Thoracic aorta (tissue), 2 donors: Measurements from ENCODE around the gene EEPD1. TPM values are rescaled to one million over a fixed set of nuclear protein-coding genes. Genes with fewer than 3 reads are reported as not detected.

ENCODE experiments used
- ATAC-seq: fragments of 150-250 bp; one replicate; pipeline ENCODE4 v1.8.0; 2017; ENCODE audit warnings: low read depth; ENCODE audit not compliant: insufficient number of reproducible peaks, low FRiP score
- DNase-seq: peaks from one replicate; pipeline ENCODE4 v3.0.0-alpha.2; 2020; ENCODE audit warnings: low spot score
- H3K27ac ChIP-seq, 2 donors: fragments of 200-600 bp; sonication (generic); 1 replicate in 1 of 2; 2 replicates in 1 of 2; pipeline ENCODE4 v1.5.1; 2016; ENCODE audit warnings: mild to moderate bottlenecking in 2 of 2, moderate library complexity in 2 of 2
- H3K27me3 ChIP-seq: fragments of 200-600 bp; sonication (generic); replicated peaks from 2 replicates; pipeline ENCODE4 v1.6.0; 2016; ENCODE audit warnings: mild to moderate bottlenecking; ENCODE audit not compliant: insufficient read depth
- H3K36me3 ChIP-seq: fragments of 200-600 bp; sonication (generic); one replicate; pipeline ENCODE4 v1.5.1; 2016
- H3K4me1 ChIP-seq, 2 donors: fragments of 200-600 bp; sonication (generic); 1 replicate in 1 of 2; 2 replicates in 1 of 2; pipeline versions ENCODE4 v1.5.1 to v1.6.0; 2016; ENCODE audit warnings: low read depth in 2 of 2, mild to moderate bottlenecking in 1 of 2; ENCODE audit not compliant: control insufficient read depth in 1 of 2
- H3K4me3 ChIP-seq: fragments of 200-600 bp; sonication (generic); 2 replicates; pipeline ENCODE4 v1.5.1; 2016; ENCODE audit warnings: mild to moderate bottlenecking
- H3K9me3 ChIP-seq: fragments of 200-600 bp; sonication (generic); 2 replicates; pipeline ENCODE4 v1.5.1; 2016
- total RNA-seq, 2 donors: library from RNA; depleted of rRNA; stranded (reverse); fragments of >200 nt; gene quantifications; one replicate each; pipeline versions ENCODE4 v1.1.0 to v1.2.3, GENCODE V29; 2016
- TF ChIP-seq, protein P1 (sequence below): fragments of 200-600 bp; sonication (generic); IDR thresholded peaks from one replicate; pipeline ENCODE4 v1.5.1; 2019; ENCODE audit warnings: antibody characterized with exemption

EEPD1 gene
- total RNA-seq, 2 donors from 2014 or later, result 14.6 to 17.4 TPM

- Histone ChIP-seq H3K36me3 (no peaks in the 10 kb centered on the region), H3K27ac (no peak overlapping the region), H3K4me1 (peaks cover 16 to 36% of the 10 kb centered on the region in 2 donors), H3K4me3 (no peak overlapping the region), H3K9me3 (no peaks in the 10 kb centered on the region), H3K27me3 (no peaks in the 10 kb centered on the region)
- DNase-seq (no peak), ATAC-seq (no peak)
- TF ChIP-seq, protein P1, sequence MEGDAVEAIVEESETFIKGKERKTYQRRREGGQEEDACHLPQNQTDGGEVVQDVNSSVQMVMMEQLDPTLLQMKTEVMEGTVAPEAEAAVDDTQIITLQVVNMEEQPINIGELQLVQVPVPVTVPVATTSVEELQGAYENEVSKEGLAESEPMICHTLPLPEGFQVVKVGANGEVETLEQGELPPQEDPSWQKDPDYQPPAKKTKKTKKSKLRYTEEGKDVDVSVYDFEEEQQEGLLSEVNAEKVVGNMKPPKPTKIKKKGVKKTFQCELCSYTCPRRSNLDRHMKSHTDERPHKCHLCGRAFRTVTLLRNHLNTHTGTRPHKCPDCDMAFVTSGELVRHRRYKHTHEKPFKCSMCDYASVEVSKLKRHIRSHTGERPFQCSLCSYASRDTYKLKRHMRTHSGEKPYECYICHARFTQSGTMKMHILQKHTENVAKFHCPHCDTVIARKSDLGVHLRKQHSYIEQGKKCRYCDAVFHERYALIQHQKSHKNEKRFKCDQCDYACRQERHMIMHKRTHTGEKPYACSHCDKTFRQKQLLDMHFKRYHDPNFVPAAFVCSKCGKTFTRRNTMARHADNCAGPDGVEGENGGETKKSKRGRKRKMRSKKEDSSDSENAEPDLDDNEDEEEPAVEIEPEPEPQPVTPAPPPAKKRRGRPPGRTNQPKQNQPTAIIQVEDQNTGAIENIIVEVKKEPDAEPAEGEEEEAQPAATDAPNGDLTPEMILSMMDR, result no peak
Measured at GRCh38 chr7:36219429-36219828, 66.4 kb downstream of the EEPD1 start.

DNA sequence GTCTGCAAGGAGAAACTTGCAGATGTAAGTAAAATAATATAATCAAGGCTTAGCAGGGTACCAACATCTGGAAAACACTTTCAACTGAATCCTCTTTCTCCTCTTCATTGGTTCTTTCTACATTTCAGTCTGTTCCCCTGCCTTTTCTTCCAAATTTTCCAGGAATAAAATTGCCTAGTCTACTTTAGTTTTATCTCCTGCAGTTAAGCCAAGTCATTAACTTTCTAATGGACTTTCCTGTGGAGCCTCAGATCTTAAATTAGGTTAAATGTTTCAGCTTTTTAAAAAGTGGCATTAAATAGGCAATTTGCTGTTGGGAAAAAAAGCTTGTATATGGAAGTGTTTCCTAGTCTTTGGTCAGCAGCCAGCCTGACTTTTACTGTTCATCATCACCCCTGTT lies 70.8 kb downstream of the EEPD1 start:
- ATAC-seq (no peak), DNase-seq (no peak)
- Histone ChIP-seq H3K27ac (no peak overlapping the region), H3K4me3 (no peak overlapping the region), H3K4me1 (peaks cover 11 to 15% of the 10 kb centered on the region in 2 donors), H3K36me3 (no peaks in the 10 kb centered on the region), H3K9me3 (no peaks in the 10 kb centered on the region), H3K27me3 (no peaks in the 10 kb centered on the region)
- TF ChIP-seq, protein P1, result no peak

DNA sequence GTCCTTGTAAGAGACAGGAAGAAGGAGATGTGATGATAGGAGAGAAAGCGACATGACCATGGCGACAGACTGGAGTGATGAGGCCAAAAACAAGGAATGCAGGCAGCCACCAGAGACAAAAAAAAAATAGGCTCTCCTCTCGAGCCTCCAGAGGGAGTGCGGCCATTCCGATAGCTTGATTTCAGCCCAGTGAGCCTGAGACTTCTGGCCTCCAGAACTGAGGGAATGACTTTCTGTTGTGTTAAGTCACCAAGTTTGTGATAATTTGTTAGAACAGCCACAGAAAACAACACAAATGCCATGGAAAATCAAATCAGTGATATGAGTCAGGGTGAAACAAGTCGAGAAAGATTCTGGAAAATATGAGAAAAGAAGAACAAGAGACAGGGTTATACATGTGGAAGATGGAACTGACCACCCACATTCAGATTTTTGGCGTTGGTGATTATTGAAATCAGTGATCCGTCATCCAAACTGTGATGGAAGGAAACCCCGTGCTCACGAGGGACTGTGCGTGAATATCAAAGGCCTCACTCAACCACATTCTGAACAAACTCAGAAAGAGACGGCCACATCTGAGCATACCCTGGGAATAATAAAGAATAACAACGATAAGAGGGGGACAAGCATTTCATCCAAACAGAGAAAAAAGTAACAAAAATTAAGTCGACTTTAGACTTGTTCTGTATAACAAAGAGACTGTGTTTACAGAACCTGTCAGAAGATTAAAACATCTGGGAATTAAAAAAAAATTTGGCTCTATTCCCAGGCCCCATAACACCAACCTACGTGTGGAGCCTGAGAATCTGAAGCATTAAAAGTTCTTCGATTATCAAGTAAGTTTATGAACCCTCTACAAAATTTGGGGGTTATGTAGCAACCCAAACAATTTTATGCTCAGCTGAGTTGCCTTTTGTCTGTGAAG lies 72.1 kb downstream of the EEPD1 start:
- peak overlapping the region; percentile 40 to 67 for H3K27ac ChIP-seq
- no peaks in the 10 kb centered on the region for H3K9me3 ChIP-seq
- no peak overlapping the region for H3K4me3 ChIP-seq
- no peaks in the 10 kb centered on the region for H3K36me3 ChIP-seq
- ATAC-seq (no peak), DNase-seq (no peak)
- TF ChIP-seq, protein P1, result no peak
- peaks cover 11 to 15% of the 10 kb centered on the region in 2 donors for H3K4me1 ChIP-seq
- H3K27me3 ChIP-seq, result no peaks in the 10 kb centered on the region

DNA sequence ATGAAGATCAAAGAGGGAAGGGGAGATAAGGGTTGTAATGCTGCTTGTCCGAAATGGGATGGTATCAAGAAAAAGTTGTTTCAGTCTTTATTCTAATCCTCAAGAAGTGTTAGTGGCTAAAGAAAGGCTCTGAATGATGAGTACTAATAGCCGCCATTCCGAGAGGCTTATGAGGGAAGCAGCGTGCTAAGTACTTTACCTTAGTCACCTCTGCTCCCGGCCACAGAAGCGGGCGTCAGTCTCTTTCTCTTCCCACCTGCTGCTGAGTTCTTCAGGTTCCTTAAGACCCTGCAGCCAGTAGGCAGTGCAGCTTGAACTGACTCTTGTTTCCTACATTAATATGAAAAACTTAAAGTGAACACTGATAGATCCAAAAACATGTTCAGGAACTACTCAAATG lies 73.1 kb downstream of the EEPD1 start:
- DNase-seq, result no peak
- TF ChIP-seq, protein P1, result no peak
- no peak for ATAC-seq
- Histone ChIP-seq H3K9me3 (no peaks in the 10 kb centered on the region), H3K4me3 (no peak overlapping the region), H3K27me3 (no peaks in the 10 kb centered on the region), H3K4me1 (peaks cover 15 to 18% of the 10 kb centered on the region in 2 donors), H3K27ac (peak overlapping the region; percentile 40 to 67), H3K36me3 (no peaks in the 10 kb centered on the region)

DNA sequence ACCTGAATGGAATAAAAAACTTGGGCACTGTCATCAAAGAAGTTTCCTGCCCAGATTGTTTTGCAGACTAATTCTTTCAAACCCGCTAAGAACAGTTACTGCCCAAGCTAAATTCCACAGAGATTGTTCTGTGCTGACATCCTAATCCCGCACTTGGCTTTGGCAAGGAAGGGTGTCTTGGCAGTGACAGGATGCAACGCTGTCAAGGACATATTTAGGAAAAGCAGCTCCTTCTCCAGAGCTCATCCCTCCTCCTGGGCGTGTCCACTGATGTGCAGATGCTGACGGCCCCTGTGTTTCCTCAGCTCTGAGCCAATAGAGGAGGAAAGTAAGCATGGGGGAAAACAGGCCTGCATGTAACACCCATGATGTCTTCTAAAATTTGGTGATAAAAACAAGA lies 74.2 kb downstream of the EEPD1 start:
- no peak for DNase-seq
- Histone ChIP-seq H3K4me3 (no peak overlapping the region), H3K27me3 (no peaks in the 10 kb centered on the region), H3K36me3 (no peaks in the 10 kb centered on the region), H3K9me3 (no peaks in the 10 kb centered on the region), H3K4me1 (peaks cover 24 to 29% of the 10 kb centered on the region in 2 donors), H3K27ac (peak overlapping the region in 1 of 2 donors; percentile 31)
- ATAC-seq, result no peak
- TF ChIP-seq, protein P1, result no peak
